OCI-LY3 (cell line): ENCODE measurements around the gene POGZ.

Experiments
- H2AFZ ChIP-seq: fragments of 200-600, 300-600 bp; shearing (Covaris generic); 2 replicates; pipeline ENCODE4 v1.6.0; 2014; ENCODE audit warnings: antibody characterized with exemption, low read depth, low read length
- H3K27ac ChIP-seq: fragments of 200-600, 300-600 bp; sonication (generic); 2 replicates; pipeline ENCODE4 v1.5.1; 2014; ENCODE audit warnings: mild to moderate bottlenecking, low read length, moderate library complexity, mixed read lengths
- H3K27me3 ChIP-seq: fragments of 200-600, 300-600 bp; sonication (generic); 2 replicates; pipeline ENCODE4 v1.6.1; 2014; ENCODE audit warnings: low read depth, low read length, mixed read lengths
- H3K36me3 ChIP-seq: fragments of 200-600, 300-600 bp; sonication (generic); replicated peaks from 2 replicates; pipeline ENCODE3; 2014; ENCODE audit warnings: low read depth, low read length, mixed read lengths
- H3K4me1 ChIP-seq: fragments of 300-600, 200-600 bp; sonication (generic); 2 replicates; pipeline ENCODE4 v1.6.1; 2014; ENCODE audit warnings: low read length, mixed read lengths
- H3K4me2 ChIP-seq: fragments of 200-600, 300-600 bp; sonication (generic); 2 replicates; pipeline ENCODE4 v1.6.1; 2014; ENCODE audit warnings: low read length, mixed read lengths
- H3K4me3 ChIP-seq: fragments of 300-600, 200-600 bp; sonication (generic); 2 replicates; pipeline ENCODE4 v1.5.1; 2014; ENCODE audit warnings: antibody characterized with exemption, mild to moderate bottlenecking, low read length, moderate library complexity
- H3K79me2 ChIP-seq: fragments of 300-600, 200-600 bp; shearing (Covaris generic); 2 replicates; pipeline ENCODE4 v1.6.1; 2014; ENCODE audit warnings: mild to moderate bottlenecking, low read length, mixed read lengths
- H3K9ac ChIP-seq: fragments of 300-600, 200-600 bp; shearing (Covaris generic); 2 replicates; pipeline ENCODE4 v1.6.0; 2014; ENCODE audit warnings: mild to moderate bottlenecking, low read length, moderate library complexity
- H3K9me3 ChIP-seq: fragments of 200-600, 300-600 bp; shearing (Covaris generic); 2 replicates; pipeline ENCODE4 v1.6.1; 2014; ENCODE audit warnings: low read length, mixed read lengths; ENCODE audit not compliant: insufficient read depth
- H4K20me1 ChIP-seq: fragments of 200-600, 300-600 bp; sonication (generic); 2 replicates; pipeline ENCODE4 v1.6.1; 2016; ENCODE audit warnings: low read length, mixed read lengths; ENCODE audit not compliant: insufficient read depth
- CTCF ChIP-seq: fragments of 200-600, 300-600 bp; sonication (generic); IDR thresholded peaks from 2 replicates; pipeline ENCODE4 v1.5.1; 2014; ENCODE audit warnings: antibody characterized with exemption, low read length, low read depth
- EZH2phosphoT487 ChIP-seq: fragments of 200-600 bp; shearing (Covaris generic); IDR thresholded peaks from 2 replicates; pipeline ENCODE4 v1.6.1; 2018; ENCODE audit warnings: antibody characterized with exemption, mixed run types, low read depth

Gene POGZ

DNA sequence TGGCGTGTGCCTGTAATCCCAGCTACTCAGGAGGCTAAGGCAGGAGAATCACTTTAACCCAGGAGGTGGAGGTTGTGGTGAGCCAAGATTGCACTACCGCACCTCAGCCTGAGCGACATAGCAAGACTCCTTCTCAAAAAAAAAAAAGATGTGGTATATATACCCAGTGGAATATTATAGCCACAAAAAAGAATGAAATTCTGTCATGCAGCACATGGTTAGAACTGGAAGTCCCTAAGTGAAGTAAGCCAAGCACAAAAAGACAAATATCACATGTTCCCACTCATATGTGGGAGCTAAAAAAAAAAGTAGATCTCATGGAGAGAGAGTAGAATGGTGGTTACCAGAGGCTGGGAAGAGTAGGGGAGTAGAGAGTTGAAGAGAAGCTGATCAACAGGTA, 41.2 kb downstream of the POGZ start:
- Histone ChIP-seq H3K27me3 (no peaks in the 10 kb centered on the region), H3K79me2 (no peaks in the 10 kb centered on the region), H3K4me1 (no peaks in the 10 kb centered on the region), H3K9ac (no peak overlapping the region), H3K4me2 (no peak overlapping the region), H3K4me3 (no peak overlapping the region), H3K9me3 (no peaks in the 10 kb centered on the region), H4K20me1 (no peaks in the 10 kb centered on the region), H2AFZ (no peak overlapping the region), H3K36me3 (peaks cover 37% of the 10 kb centered on the region), H3K27ac (no peak overlapping the region)
- no peak for TF ChIP-seq EZH2phosphoT487
- no peak for TF ChIP-seq CTCF

- Histone ChIP-seq H3K27ac (no peak overlapping the region), H4K20me1 (no peaks in the 10 kb centered on the region), H2AFZ (no peak overlapping the region), H3K4me1 (no peaks in the 10 kb centered on the region), H3K79me2 (no peaks in the 10 kb centered on the region), H3K4me3 (no peak overlapping the region), H3K9me3 (no peaks in the 10 kb centered on the region), H3K36me3 (peaks cover 43% of the 10 kb centered on the region), H3K4me2 (no peak overlapping the region), H3K9ac (no peak overlapping the region), H3K27me3 (no peaks in the 10 kb centered on the region)
- TF ChIP-seq CTCF (no peak), EZH2phosphoT487 (no peak)
Measured at GRCh38 chr1:151416231-151416630, 43.1 kb downstream of the POGZ start.

GRCh38 chr1:151411884-151412283, 47.4 kb downstream of the POGZ start:
- Histone ChIP-seq H2AFZ (no peak overlapping the region), H3K79me2 (no peaks in the 10 kb centered on the region), H3K27me3 (no peaks in the 10 kb centered on the region), H3K9ac (no peak overlapping the region), H3K4me1 (no peaks in the 10 kb centered on the region), H3K27ac (no peak overlapping the region), H3K9me3 (no peaks in the 10 kb centered on the region), H4K20me1 (no peaks in the 10 kb centered on the region), H3K4me3 (no peak overlapping the region), H3K36me3 (peaks cover 68% of the 10 kb centered on the region), H3K4me2 (no peak overlapping the region)
- TF ChIP-seq EZH2phosphoT487 = no peak
- no peak for TF ChIP-seq CTCF

- Histone ChIP-seq H3K4me3 (no peak overlapping the region), H3K4me2 (no peak overlapping the region), H3K27ac (no peak overlapping the region), H3K4me1 (no peaks in the 10 kb centered on the region), H3K36me3 (peaks cover 71% of the 10 kb centered on the region), H3K79me2 (no peaks in the 10 kb centered on the region), H3K27me3 (no peaks in the 10 kb centered on the region), H4K20me1 (no peaks in the 10 kb centered on the region), H3K9ac (no peak overlapping the region), H2AFZ (no peak overlapping the region), H3K9me3 (no peaks in the 10 kb centered on the region)
- no peak for TF ChIP-seq EZH2phosphoT487
- no peak for TF ChIP-seq CTCF
Measured at GRCh38 chr1:151408891-151409290, 50.4 kb downstream of the POGZ start.
